GM18519 (cell line): ENCODE results near the gene COL27A1.

Experiments
- ATAC-seq: cut with Tn5 transposase; IDR thresholded peaks from one replicate; pipeline ENCODE4 v1.9.1; 2021; ENCODE audit warnings: mild to moderate bottlenecking, moderate library complexity; ENCODE audit not compliant: unreplicated experiment, low FRiP score

Gene COL27A1

GRCh38 chr9:114291064-114291474 lies 135.7 kb downstream of the COL27A1 start:
- ATAC-seq, result no peak

DNA sequence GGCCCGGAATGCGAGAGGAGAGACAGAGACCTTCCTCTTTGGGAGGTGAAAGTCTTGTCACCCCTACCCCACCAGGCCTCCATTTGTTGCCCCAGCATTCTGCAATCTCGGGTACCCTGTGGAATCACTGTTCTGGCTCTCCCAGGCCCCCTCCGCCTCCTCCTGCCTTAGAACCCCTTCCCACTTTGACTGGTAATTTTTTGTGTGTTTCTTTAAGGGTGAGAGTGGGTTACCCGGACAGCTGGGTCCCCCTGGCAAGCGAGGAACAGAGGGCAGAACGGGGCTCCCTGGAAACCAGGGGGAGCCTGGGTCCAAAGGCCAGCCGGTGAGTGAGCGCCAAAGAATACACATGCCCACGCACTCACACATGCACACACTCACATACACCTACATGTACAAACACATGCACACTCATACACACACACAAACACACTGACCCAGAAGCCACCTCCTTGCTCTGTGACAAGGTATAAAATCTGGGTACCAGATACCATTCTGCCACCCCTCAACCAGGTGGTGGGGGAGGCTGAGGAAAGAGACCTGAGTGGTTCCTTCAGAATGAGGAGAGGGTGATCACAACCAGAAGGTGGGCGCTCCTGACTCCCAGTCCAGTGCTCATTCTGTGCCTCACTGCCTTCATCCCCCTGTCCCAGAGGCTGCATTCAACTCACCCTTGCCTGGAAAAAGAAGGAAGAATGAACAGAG lies 136.7 kb downstream of the COL27A1 start:
- no peak for ATAC-seq

DNA sequence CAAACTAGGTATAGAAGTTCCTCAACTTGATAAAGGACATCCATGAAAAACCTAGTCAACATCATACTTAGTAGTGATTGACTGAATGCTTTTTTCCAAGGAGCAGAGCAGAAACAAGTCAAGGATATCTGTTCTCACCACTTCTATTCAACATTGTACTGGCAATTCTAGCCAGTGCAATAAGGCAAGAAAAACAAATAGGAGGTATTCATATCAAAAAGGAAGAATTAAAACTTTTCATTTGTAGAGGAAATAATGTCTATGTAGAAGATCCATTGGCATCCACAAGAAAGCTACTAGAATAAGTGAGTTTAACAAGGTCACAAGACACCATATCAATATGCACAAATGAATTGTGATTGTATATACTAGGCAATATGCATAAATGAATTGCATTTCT lies 139.3 kb downstream of the COL27A1 start:
- no peak for ATAC-seq

GRCh38 chr9:114296338-114296737 lies 141.0 kb downstream of the COL27A1 start:
- ATAC-seq, result no peak

GRCh38 chr9:114299286-114300152 lies 144.2 kb downstream of the COL27A1 start:
- ATAC-seq, result no peak

DNA sequence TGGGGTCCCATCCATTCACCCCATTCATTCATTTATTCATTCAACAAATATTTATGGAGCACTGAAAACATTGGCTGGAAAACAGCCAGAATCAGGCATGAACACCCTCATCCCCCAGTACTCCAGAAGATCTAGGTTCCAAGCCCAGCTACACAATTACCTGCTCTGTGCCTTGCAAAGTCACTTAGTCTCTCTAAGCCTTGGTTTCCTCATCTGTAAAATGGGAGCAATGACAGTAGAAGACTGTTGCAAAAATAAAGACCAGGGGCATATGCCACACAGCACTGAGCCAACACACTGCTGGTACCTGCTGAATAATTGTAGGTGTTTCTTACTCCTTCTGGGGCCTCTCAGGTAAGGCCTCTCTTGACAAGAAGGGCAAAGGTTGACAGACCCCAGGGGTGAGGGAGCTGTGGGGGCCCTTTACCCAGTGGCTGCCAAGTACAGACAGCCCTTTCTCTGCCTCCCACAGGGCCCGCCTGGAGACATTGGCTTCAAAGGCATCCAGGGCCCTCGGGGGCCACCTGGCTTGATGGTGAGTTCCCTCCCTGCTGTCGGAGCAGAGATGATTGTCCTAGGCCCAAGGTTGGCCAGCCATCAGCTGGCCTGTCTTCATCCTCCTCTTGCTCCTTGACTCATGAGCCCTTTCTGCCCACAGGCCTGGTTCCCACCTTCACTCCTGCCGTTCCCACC lies 145.0 kb downstream of the COL27A1 start:
- ATAC-seq, result no peak

DNA sequence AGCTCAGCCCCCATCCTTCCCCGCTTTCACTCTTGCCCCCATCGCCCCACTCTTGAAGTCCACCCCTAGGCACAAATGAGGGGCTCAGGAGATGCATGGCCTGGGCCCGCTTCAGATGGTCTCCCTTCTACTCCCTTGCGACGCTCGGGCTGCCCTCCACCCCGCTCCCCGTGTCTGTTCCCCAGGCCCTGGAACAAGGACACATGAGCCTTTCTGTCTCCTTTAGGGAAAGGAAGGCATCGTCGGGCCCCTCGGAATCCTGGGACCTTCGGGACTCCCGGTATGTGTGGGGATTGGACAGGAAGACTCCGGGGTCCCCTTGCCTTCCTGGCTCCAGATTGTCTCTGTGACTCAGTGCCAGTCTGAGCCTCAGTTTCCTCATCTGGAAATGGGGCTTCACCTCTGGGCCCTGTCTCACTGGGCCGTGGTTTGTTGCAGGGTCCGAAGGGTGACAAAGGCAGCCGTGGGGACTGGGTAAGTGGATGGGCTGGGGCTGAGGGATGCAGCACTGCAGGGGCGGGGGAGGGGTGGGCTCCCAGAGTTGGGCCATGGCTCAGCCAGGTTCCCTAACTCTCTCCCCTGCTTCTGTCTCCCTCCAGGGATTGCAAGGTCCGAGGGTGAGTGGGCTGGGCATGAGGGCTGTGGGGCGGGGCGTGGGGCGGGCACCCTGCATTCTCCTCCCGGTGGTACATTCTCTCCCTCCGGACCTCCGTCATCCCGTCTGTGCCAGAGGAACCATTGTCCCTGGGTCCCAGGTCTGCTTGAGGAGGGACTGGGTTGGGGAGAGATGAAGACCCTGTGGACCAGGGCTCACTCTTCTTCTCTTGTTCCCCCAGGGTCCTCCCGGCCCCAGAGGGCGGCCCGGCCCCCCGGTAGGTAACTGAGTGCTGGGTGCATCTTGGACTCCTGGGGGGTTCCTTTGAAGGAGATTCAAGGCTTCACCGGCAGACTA lies 145.8 kb downstream of the COL27A1 start:
- no peak for ATAC-seq

DNA sequence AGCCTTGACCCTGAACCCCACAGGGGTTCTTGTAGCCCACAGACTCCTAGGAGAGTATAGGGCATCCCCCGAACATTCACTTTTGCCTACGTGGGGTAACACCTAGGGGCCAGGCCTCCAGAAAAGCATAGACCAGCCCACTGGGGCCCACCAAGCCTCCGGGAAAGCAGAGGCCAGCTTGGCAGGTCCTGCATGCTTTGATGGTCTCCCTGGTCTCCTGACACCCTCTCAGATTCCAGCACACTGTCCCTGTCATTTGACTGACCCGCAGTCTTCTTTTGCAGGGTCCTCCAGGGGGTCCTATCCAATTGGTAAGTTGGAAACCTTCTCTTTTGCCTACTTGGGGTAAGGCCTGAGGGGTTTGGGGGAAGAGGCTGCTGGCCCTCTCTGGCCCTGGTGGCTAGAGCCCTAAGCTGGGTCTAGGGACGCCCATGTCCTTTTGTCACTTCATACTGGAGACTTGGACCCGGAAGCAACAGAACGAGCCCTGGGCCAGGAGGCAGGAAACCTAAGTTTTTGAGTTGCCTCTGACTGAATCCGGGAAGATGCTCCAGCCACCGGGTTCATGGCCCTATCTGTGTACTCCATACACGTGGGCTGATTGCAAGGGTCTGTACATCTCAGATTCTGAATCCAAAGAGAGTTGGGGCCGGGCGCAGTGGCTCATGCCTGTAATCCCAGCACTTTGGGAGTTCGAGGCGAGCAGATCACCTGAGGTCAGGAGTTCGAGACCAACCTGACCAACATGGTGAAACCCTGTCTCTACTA lies 146.6 kb downstream of the COL27A1 start:
- ATAC-seq, result no peak

- no peak for ATAC-seq
These were observed 147.4 kb downstream of the COL27A1 start for GRCh38 chr9:114302727-114303126.

DNA sequence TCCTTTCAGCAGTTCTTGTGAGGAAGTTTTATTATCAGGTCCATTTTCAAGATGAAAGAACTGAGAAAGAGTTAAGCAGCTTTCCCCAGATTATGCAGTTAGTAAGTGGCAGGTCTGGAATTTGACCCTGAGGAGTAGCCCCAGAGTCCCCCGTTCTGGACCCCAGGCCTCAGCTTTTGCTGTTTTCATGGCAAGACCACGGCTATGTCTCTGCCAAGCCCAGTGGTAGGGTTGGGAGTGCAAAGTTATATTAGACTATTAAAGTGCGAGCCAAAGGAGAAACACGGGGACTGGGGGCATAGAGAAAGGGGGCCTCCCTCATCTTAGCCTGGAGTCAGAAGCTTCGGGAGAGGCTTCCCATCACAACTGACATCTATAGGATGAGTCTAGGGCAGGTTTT lies 148.2 kb downstream of the COL27A1 start:
- ATAC-seq, result no peak

- no peak for ATAC-seq
These were observed 148.6 kb downstream of the COL27A1 start for GRCh38 chr9:114303977-114304376.

GRCh38 chr9:114304416-114305188 lies 149.3 kb downstream of the COL27A1 start:
- ATAC-seq, result no peak

- no peak for ATAC-seq
These were observed 152.5 kb downstream of the COL27A1 start for GRCh38 chr9:114307899-114308267.

DNA sequence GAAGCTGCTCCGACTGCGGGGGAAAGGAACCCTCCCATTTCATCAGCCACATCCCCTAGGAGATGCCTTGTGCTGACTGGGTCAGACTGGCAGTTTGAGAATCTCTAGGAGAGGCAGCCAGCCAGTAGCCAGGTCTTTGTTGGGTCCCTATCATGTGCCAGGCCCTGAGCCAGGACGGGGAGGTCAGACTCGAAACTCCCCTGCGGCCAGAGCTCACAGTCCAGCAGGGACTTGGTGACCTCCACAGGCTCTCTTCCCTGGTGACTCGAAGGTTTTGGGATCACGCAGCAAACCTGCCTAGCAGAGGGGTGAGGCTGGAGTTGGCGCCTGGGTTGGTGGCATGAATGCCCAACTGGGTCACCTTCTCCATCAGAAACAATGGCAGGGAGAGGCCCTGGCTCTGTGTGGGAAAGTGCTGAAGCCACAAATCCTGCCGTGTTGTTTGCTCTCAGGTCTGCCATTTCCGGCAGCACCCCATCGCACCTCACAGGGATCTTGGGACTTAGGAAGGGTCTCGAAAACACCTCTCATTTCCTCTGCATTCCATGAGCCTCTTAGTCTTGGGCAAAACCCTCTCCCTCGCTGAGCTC lies 153.1 kb downstream of the COL27A1 start:
- no peak for ATAC-seq

- no peak for ATAC-seq
These were observed 153.8 kb downstream of the COL27A1 start for GRCh38 chr9:114309096-114309495.

- ATAC-seq, result no peak
These were observed 155.4 kb downstream of the COL27A1 start for GRCh38 chr9:114310471-114311450.
